NCI-H187 treated with DMSO at 0.1 percent for 48 hours (cell line): ENCODE results near the gene GNG7.
"Not testable (repeated sequence)": the region's sequence is repeated elsewhere in the genome, so short reads cannot be mapped to it uniquely, and the experiment has no call there.

Source experiments
- DNase-seq: peaks from one replicate; lab custom pipeline; 2025; lab: John Stamatoyannopoulos, UW

GNG7 gene

DNA sequence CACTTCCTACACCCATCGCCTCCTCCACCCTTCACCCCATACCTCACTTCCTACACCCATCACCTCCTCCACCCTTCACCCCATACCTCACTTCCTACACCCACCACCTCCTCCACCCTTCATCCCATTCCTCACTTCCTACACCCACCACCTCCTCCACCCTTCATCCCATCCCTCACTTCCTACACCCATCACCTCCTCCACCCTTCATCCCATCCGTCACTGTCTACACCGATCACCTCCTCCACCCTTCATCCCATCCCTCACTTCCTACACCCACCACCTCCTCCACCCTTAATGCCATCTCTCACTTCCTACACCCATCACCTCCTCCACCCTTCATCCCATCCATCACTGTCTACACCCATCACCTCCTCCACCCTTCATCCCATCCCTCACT, 10.7 kb upstream of the GNG7 start:
- not testable (repeated sequence) for DNase-seq

DNA sequence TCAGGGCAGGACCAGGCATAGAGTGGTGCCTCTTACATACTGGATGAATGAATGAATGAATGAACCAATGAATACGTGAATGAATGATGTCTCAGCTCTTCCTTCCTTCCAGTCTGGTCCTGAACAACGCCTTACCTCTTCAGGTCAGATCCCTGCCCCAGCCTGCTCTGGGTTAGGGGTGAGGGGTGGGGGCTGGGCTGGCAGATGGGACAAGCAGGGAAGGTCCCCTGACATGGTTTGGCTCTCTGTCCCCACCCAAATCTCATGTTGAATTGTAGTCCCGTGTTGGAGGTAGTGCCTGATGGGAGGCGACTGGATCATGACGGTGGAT, 9.3 kb upstream of the GNG7 start:
- no peak for DNase-seq

GRCh38 chr19:2711172-2711874, 8.8 kb upstream of the GNG7 start:
- DNase-seq: no peak

- DNase-seq: no peak
These were observed 3.8 kb upstream of the GNG7 start for GRCh38 chr19:2706251-2706650.

DNA sequence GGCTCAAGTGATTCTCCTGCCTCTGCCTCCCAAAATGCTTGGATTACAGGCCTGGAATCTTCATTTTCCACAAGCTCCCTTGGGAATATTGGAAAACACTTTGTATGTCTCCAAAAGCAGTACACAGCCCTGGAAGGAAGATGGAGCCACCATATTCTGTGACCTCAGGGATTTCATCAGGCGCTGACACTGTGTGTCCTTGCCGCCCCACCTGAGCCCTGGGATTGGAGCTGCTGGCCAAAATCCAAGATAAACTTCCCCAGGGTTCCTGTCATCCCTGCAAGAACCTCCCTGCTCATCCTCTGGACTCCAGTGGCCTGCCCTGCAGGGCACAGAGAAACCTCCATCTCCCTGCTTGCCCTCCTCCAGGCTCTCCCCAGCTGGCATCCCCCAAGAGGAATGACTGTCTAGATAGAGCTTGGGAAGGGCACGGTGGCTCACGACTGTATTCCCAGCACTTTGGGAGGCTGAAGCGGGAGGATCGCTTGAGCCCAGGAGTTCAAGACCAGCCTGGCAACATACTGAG, 1.3 kb upstream of the GNG7 start:
- DNase-seq: no peak

- no peak for DNase-seq
These were observed 563 bp upstream of the GNG7 start for GRCh38 chr19:2703077-2703437.

DNA sequence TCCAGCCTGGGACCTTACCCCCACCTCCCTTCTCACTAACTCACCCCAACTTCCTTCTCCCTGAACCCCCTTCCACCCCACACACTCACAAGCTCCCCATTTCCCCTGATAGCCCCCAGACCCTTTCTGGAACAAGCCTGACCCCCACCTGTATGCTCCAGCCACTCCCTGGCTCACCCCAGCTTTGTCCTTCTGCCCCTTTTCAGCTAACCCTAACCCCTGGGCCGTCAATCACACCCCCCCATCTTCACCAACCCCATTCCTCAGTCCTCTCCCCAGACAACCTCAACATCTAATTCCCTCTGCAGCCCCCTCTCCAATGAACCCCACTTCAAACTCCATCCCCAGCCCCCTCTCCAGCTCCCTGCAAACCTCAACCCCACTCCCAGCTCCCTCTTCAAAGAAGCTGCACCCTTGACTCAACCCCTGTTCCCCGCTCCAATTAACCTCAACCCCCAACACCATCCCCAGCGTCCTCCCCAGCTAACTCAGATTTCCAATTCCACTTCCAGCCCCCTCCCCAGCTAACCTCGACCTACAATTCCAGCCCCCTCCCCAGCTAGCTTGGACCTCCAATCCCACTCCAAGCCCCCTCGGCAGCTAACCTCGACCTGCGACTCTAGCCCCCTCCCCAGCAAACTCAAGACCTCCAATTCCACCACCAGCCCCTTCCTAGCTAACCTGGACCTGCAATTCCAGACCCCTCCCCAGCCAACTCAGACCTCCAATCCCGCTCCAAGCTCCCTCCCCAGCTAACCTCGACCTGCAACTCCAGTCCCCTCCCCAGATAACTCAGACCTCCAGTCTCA, 929 bp downstream of the GNG7 start:
- no peak for DNase-seq

- no peak for DNase-seq
These were observed 1.7 kb downstream of the GNG7 start for GRCh38 chr19:2700660-2701360.

DNA sequence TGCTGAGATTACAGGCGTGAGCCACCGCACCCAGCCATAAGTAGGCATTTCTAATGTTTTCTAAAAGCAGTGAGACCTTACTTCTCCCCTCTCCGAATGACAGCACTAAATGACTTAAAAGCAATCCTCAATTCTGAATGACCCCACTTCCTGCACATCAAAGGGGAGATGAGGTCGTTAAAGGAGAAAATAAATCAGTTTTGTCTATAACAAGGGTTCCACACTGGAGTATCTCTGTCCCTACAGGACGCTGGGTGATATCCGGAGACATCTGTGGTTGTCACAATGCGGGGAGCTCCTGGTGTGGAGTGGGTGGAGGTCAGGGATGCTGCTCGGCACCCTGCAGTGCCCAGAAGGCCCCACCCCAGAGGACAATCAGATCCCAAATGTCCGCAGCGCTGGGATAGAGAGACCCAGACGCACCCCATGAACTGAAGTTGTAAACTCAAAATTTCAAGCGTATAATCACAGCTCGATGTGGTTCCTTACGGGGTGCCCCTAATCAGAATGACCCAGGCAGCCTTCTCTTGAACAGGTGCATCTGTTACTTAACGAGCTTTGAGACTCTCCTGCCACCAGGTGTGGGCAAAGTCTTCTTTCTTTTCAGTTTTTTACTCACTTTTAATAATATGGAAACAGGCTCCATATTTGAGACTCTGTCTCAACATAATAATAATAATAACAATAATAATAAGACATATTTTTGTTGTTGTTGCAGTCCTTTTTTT, 2.9 kb downstream of the GNG7 start:
- no peak for DNase-seq

DNA sequence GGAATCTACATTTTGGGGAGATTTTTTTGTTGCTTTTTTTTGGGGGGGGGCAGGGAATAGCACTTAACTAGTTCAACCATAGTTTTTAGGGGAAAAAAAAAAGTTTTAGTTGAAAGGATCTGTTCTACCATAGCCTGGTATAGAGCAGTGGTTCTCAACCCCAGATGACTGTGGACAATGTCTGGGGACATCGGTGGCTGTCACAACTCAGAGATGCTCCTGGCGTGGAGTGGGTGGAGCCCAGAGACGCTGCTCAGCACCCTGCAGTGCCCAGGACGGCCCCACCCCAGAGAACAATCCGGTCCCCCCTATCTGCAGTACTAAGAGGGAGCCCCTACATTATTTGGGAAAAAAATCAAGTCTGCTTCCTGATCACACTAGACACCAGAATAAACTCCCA, 8.3 kb downstream of the GNG7 start:
- DNase-seq: no peak

DNA sequence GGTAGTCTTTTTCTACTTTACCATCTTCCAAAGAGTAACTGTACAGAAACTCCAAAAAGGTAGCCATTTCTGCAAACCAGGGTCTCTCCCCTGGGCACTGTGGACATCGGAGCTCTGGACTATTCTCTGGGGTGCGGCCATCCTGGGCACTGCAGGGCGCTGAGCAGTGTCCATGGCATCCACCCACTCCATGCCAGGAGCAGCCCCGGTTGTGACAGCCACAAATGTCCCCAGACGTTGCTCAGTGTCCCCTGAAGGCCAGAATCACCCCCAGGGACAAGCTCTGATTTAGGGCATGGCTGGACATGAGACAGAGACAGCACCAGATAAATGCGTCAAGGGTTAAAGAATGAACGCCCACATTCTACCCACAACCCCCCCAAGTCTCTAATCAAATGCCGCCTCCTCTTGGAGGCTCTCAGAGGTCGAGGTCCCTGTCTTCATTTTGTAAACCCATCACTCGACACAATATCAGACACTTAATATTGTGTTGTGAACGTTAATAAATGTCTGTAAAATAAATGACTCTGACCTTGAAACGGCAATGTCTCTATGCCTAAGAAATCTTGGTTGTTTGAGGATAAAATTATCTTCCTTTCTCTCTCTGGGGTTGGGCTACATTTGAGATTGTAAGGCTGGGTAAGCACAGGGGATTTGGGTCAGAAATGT, 8.9 kb downstream of the GNG7 start:
- DNase-seq: no peak

DNA sequence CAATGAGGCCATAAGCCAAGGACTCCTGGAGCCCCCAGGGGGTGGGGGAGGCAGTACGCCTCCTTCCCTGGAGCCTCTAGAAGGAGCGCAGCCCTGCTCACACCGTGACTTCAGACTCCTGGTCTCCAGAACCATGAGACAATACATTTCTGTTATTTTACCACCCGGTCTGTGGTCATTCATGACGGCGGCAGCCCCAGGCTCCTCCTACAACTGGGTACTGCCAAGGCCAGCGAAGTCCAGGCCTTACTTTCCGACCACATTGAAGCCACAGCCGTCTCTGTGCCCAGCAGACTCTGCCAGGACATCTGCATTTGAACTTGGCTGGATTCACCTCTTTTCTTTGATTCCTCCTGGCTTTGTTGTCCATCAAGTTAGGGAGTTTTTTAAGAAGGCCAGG, 10.5 kb downstream of the GNG7 start:
- DNase-seq: no peak

- DNase-seq: no peak
These were observed 11.6 kb downstream of the GNG7 start for GRCh38 chr19:2690856-2691255.

GRCh38 chr19:2686360-2686759, 16.1 kb downstream of the GNG7 start:
- DNase-seq: no peak

- DNase-seq: no peak
These were observed 17.2 kb downstream of the GNG7 start for GRCh38 chr19:2685204-2685704.

GRCh38 chr19:2683430-2684003, 19.0 kb downstream of the GNG7 start:
- DNase-seq: no peak

DNA sequence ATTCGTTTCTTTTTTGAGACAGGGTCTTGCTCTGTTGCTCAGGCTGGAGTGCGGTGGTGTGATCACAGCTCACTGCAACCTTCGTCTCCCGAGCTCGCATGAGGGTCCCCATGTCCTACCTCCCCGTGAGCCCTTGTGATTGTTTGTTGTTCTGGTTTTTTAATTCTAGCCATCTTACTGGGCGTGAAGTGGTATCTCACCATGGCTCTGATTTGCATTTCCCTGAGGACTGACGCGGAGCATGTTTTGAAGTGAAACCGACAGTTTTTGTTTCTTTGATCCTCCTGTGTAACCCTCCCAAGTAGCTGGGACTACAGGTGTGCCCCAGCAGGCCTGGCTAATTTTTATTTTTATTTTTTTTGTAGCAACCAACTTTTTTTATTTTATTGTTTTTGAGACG, 21.7 kb downstream of the GNG7 start:
- DNase-seq: no peak

- no peak for DNase-seq
These were observed 23.1 kb downstream of the GNG7 start for GRCh38 chr19:2679439-2679838.

DNA sequence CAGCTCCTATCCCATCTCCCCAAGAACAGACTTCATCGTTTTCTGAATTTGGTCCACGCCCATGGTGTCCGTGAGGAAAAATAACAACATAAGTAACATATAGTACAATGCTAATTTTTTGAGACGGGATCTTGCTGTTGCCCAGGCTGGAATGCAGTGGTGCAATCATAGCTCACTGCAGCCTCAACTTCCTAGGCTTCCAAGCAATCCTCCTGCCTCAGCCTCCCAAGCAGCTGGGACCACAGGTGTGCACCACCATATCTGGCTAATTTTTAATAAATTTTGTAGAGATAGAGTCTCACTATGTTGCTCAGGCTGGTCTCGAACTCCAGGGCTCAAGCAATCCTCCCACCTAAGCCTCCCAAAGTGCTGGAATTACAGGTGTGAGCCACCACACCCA, 23.5 kb downstream of the GNG7 start:
- DNase-seq: not testable (repeated sequence)

DNA sequence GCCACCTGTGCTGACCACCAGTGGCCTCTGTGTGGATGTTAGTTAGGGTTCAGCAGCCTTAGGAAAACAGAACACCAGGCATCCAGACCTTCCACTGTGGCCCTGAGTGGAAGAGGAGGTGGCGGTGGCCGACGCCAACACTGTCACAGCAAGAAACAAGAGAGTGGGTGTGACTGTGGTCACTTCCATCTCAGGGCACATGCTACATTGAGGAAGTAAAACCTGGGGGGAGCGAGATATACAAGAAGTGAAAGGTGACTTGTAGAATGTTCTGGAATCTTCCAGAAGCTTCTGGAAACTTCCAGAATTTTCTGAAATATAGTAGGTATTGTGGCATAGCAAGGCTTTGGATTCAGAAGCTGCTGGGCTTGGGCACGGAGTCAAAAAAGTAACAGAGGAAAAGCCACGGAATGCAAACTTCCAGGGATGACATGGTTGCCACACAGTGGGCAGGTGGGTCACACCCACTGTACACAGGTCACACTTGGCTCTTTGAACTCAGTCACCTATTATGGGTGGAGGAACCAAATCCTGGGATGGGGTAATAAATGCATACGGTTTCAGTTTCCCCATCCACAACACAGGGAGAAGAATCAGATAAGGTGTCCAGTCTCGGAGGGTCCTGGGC, 24.3 kb downstream of the GNG7 start:
- no peak for DNase-seq

GRCh38 chr19:2676823-2677222, 25.7 kb downstream of the GNG7 start:
- no peak for DNase-seq
